LNCaP clone FGC (cell line): ENCODE measurements around the gene GNAQ.

Experiments used
- DNase-seq: peaks from one replicate; pipeline ENCODE4 v3.0.0-alpha.2; 2011; ENCODE audit warnings: low read depth
- H3K4me3 ChIP-seq: 2 replicates; pipeline ENCODE4 v1.5.1; 2011; ENCODE audit warnings: mild to moderate bottlenecking, low read depth, low read length, control low read depth
- CTCF ChIP-seq: IDR thresholded peaks from 2 replicates; pipeline ENCODE4 v1.5.1; 2012; ENCODE audit warnings: mild to moderate bottlenecking; ENCODE audit not compliant: control insufficient read depth, insufficient read depth; ENCODE audit errors: extremely low read depth

GNAQ gene

GRCh38 chr9:77783518-77783917, 248.1 kb downstream of the GNAQ start:
- DNase-seq = no peak
- no peak overlapping the region for H3K4me3 ChIP-seq
- TF ChIP-seq CTCF = no peak

GRCh38 chr9:77779010-77779409, 252.6 kb downstream of the GNAQ start:
- no peak for TF ChIP-seq CTCF
- no peak overlapping the region for H3K4me3 ChIP-seq
- no peak for DNase-seq

GRCh38 chr9:77773381-77773780, 258.2 kb downstream of the GNAQ start:
- no peak for DNase-seq
- no peak overlapping the region for H3K4me3 ChIP-seq
- no peak for TF ChIP-seq CTCF

GRCh38 chr9:77772646-77773045, 259.0 kb downstream of the GNAQ start:
- no peak for TF ChIP-seq CTCF
- no peak for DNase-seq
- no peak overlapping the region for H3K4me3 ChIP-seq

- TF ChIP-seq CTCF = no peak
- no peak for DNase-seq
- H3K4me3 ChIP-seq = no peak overlapping the region
Observed at GRCh38 chr9:77771171-77771570, 260.4 kb downstream of the GNAQ start.

GRCh38 chr9:77770340-77770739, 261.3 kb downstream of the GNAQ start:
- no peak overlapping the region for H3K4me3 ChIP-seq
- TF ChIP-seq CTCF = no peak
- no peak for DNase-seq

- no peak for TF ChIP-seq CTCF
- no peak overlapping the region for H3K4me3 ChIP-seq
- DNase-seq = no peak
Observed at GRCh38 chr9:77769246-77769645, 262.4 kb downstream of the GNAQ start.
